ENCODE data around the gene TUB.

GRCh38 chr11:8138526-8138925 is 57.5 kb downstream of the TUB start:
- TF ChIP-seq ZNF24 (tag by site-specific recombination; IDR thresholded peaks at IDR 0.05) (no peak), KLF17 (tag by site-specific recombination; IDR thresholded peaks at IDR 0.05) (no peak), CTCF (tag by site-specific recombination; IDR thresholded peaks at IDR 0.05) (no peak), ZNF121 (tag by site-specific recombination; IDR thresholded peaks at IDR 0.05) (no peak), ZNF530 (tag by site-specific recombination; IDR thresholded peaks at IDR 0.05; ENCODE audit: low read depth) (no peak), REST (tag by site-specific recombination; IDR thresholded peaks at IDR 0.05) (no peak), GLI2 (tag by site-specific recombination; IDR thresholded peaks at IDR 0.05; ENCODE audit: borderline replicate concordance, low read depth) (no peak), ZNF138 (tag by site-specific recombination; IDR thresholded peaks at IDR 0.05; ENCODE audit: borderline replicate concordance) (no peak), ZFP3 (tag by site-specific recombination; IDR thresholded peaks at IDR 0.05; ENCODE audit: low read depth) (no peak), ZNF174 (tag by site-specific recombination; IDR thresholded peaks at IDR 0.05) (no peak), SCRT1 (tag by site-specific recombination; IDR thresholded peaks at IDR 0.05; ENCODE audit: borderline replicate concordance) (no peak), YY1 (tag by site-specific recombination; IDR thresholded peaks at IDR 0.05) (no peak), ZNF596 (tag by site-specific recombination; IDR thresholded peaks at IDR 0.05) (no peak)
